ENCODE measurements around the gene GLT1D1.
"Not testable (repeated sequence)": the region's sequence is repeated elsewhere in the genome, so short reads cannot be mapped to it uniquely, and the experiment has no call there.

Gene GLT1D1

DNA sequence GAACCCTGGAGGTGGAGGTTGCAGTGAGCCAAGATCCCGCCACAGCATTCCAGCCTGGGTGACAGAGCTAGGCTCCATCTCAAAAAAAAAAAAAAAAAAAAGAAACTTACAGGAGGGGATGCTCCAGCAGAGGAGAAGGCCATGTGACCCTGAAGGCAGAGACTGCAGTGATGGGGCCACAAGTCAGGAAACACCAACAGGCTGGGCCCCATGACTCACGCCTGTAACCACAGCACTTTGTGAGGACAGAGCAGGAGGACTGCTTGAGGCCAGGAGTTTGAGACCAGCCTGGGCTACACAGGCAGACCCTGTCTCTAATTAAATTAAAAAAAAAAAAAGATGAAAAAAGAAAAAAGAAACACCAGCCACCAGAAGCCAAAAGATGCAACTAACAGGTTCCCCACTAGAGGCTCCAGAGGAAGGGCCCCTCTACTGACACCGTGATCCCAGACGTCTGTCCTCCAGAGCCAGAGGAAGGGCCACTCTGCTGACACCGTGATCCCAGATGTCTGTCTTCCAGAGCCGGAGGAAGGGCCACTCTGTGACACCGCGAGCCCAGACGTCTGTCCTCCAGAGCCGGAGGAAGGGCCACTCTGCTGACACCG lies 9.1 kb upstream of the GLT1D1 start:
- no peaks in the 10 kb centered on the region for H4K20me1 ChIP-seq (ENCODE audit: insufficient read depth, low read length)
- H3K4me1 ChIP-seq (ENCODE audit: low read length): 0 out of 2 replicates have a peak, but pooled peaks cover 5% of the 10 kb centered on the region
- TF ChIP-seq EZH2 (optimal IDR thresholded peaks at IDR 0.05; ENCODE audit: low read depth, low read length) (no peak), EZH2phosphoT487 (IDR thresholded peaks at IDR 0.05; ENCODE audit: low read length) (no peak)
- TF ChIP-seq, protein P1, sequence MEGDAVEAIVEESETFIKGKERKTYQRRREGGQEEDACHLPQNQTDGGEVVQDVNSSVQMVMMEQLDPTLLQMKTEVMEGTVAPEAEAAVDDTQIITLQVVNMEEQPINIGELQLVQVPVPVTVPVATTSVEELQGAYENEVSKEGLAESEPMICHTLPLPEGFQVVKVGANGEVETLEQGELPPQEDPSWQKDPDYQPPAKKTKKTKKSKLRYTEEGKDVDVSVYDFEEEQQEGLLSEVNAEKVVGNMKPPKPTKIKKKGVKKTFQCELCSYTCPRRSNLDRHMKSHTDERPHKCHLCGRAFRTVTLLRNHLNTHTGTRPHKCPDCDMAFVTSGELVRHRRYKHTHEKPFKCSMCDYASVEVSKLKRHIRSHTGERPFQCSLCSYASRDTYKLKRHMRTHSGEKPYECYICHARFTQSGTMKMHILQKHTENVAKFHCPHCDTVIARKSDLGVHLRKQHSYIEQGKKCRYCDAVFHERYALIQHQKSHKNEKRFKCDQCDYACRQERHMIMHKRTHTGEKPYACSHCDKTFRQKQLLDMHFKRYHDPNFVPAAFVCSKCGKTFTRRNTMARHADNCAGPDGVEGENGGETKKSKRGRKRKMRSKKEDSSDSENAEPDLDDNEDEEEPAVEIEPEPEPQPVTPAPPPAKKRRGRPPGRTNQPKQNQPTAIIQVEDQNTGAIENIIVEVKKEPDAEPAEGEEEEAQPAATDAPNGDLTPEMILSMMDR (IDR thresholded peaks at IDR 0.05; ENCODE audit: low read length): no peak
- H2AFZ ChIP-seq (ENCODE audit: low read length): no peak overlapping the region
- no peaks in the 10 kb centered on the region for H3K9me2 ChIP-seq (replicated peaks; ENCODE audit: insufficient read depth, low read length)
- no peaks in the 10 kb centered on the region for H3K36me3 ChIP-seq (replicated peaks; ENCODE audit: insufficient read depth, low read length)
- no peak overlapping the region for H3K9ac ChIP-seq (ENCODE audit: low read length)
- no peak overlapping the region for H3K27ac ChIP-seq (ENCODE audit: low read length)
- no peaks in the 10 kb centered on the region for H3F3A ChIP-seq (ENCODE audit: insufficient read depth, low read length)
- no peak overlapping the region for H3K4me2 ChIP-seq (ENCODE audit: low read depth, low read length)
- DNase-seq: no peak
- H3K4me3 ChIP-seq (ENCODE audit: low read length): no peak overlapping the region
- no peaks in the 10 kb centered on the region for H3K9me3 ChIP-seq (replicated peaks; ENCODE audit: insufficient read depth, low read length)
- no peaks in the 10 kb centered on the region for H3K79me2 ChIP-seq (ENCODE audit: low read length)
- H3K27me3 ChIP-seq (replicated peaks; ENCODE audit: insufficient read depth, low read length): no peaks in the 10 kb centered on the region

DNA sequence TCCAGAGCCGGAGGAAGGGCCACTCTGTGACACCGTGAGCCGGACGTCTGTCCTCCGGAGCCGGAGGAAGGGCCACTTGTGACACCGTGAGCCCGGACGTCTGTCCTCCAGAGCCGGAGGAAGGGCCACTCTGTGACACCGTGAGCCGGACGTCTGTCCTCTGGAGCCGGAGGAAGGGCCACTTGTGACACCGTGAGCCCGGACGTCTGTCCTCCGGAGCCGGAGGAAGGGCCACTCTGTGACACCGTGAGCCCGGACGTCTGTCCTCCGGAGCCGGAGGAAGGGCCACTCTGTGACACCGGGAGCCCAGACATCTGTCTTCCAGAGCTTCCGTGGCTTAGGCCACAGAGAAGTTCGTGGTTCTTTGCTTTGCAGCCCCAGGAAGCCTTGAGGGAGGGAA lies 6.6 kb upstream of the GLT1D1 start:
- H3K4me2 ChIP-seq (ENCODE audit: low read depth, low read length); H4K20me1 ChIP-seq (ENCODE audit: insufficient read depth, low read length); H3K4me1 ChIP-seq (ENCODE audit: low read length); H3K36me3 ChIP-seq (replicated peaks; ENCODE audit: insufficient read depth, low read length); DNase-seq; H3K79me2 ChIP-seq (ENCODE audit: low read length); H3K9ac ChIP-seq (ENCODE audit: low read length); H3F3A ChIP-seq (ENCODE audit: insufficient read depth, low read length); H3K27ac ChIP-seq (ENCODE audit: low read length); H3K4me3 ChIP-seq (ENCODE audit: low read length); H3K9me3 ChIP-seq (replicated peaks; ENCODE audit: insufficient read depth, low read length); H2AFZ ChIP-seq (ENCODE audit: low read length); H3K27me3 ChIP-seq (replicated peaks; ENCODE audit: insufficient read depth, low read length); H3K9me2 ChIP-seq (replicated peaks; ENCODE audit: insufficient read depth, low read length): not testable (repeated sequence)

DNA sequence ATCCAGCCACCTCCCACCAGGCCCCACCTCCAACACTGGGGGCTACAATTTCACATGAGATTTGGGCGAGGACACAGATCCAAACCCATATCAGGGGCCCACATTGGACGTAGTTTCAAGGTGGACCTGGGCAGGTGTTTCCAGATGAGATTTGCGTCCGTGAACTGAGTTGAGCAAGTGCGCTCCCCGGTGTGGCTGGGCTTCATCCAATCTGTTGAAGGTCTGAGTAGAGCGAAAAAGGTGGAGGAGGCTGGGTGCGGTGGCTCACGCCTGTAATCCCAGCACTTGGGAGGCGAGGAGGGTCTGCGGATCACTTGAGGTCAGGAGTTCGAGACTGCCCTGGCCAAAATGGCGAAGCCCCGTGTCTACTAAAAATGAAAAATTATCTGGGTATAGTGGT lies 4.9 kb upstream of the GLT1D1 start:
- DNase-seq: no peak
- H4K20me1 ChIP-seq (ENCODE audit: insufficient read depth, low read length): no peaks in the 10 kb centered on the region
- no peak overlapping the region for H3K27ac ChIP-seq (ENCODE audit: low read length)
- H3K9me2 ChIP-seq (replicated peaks; ENCODE audit: insufficient read depth, low read length): no peaks in the 10 kb centered on the region
- no peaks in the 10 kb centered on the region for H3K79me2 ChIP-seq (ENCODE audit: low read length)
- H3F3A ChIP-seq (ENCODE audit: insufficient read depth, low read length): no peaks in the 10 kb centered on the region
- H3K27me3 ChIP-seq (replicated peaks; ENCODE audit: insufficient read depth, low read length): no peaks in the 10 kb centered on the region
- H3K4me2 ChIP-seq (ENCODE audit: low read depth, low read length): no peak overlapping the region
- H3K4me3 ChIP-seq (ENCODE audit: low read length): no peak overlapping the region
- no peaks in the 10 kb centered on the region for H3K9me3 ChIP-seq (replicated peaks; ENCODE audit: insufficient read depth, low read length)
- H3K4me1 ChIP-seq (ENCODE audit: low read length): no peaks in the 10 kb centered on the region
- TF ChIP-seq EZH2phosphoT487 (IDR thresholded peaks at IDR 0.05; ENCODE audit: low read length) (no peak), EZH2 (optimal IDR thresholded peaks at IDR 0.05; ENCODE audit: low read depth, low read length) (no peak)
- TF ChIP-seq, protein P1 (IDR thresholded peaks at IDR 0.05; ENCODE audit: low read length): no peak
- H3K36me3 ChIP-seq (replicated peaks; ENCODE audit: insufficient read depth, low read length): no peaks in the 10 kb centered on the region
- H2AFZ ChIP-seq (ENCODE audit: low read length): no peak overlapping the region
- H3K9ac ChIP-seq (ENCODE audit: low read length): no peak overlapping the region

DNA sequence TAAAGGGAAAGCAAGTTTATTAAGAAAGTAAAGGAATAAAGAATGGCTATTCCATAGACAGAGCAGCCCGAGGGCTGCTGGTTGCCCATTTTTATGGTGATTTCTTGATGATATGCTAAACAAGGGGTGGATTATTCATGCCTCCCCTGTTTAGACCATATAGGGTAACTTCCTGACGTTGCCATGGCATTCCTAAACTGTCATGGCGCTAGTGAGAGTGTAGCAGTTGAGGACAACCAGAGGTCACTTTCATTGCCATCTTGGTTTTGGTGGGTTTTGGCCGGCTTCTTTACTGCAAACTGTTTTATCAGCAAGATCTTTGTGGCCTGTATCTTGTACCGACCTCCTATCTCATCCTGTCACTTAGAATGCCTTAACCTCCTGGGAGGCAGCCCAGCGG lies 3.5 kb upstream of the GLT1D1 start:
- not testable (repeated sequence) for H3K9ac ChIP-seq (ENCODE audit: low read length); H3K27me3 ChIP-seq (replicated peaks; ENCODE audit: insufficient read depth, low read length); H3K4me1 ChIP-seq (ENCODE audit: low read length); H3K4me3 ChIP-seq (ENCODE audit: low read length); H4K20me1 ChIP-seq (ENCODE audit: insufficient read depth, low read length); H2AFZ ChIP-seq (ENCODE audit: low read length); H3K36me3 ChIP-seq (replicated peaks; ENCODE audit: insufficient read depth, low read length); DNase-seq; H3F3A ChIP-seq (ENCODE audit: insufficient read depth, low read length); H3K4me2 ChIP-seq (ENCODE audit: low read depth, low read length); H3K79me2 ChIP-seq (ENCODE audit: low read length); H3K27ac ChIP-seq (ENCODE audit: low read length); H3K9me3 ChIP-seq (replicated peaks; ENCODE audit: insufficient read depth, low read length); H3K9me2 ChIP-seq (replicated peaks; ENCODE audit: insufficient read depth, low read length)

All from MM.1S (cell line).